Endothelial cell (in vitro differentiated cells): Measurements from ENCODE around the gene CERS2. TPM values are rescaled to one million over a fixed set of nuclear protein-coding genes. Genes with fewer than 3 reads are reported as not detected.

Source experiments
- DNase-seq: peaks from one replicate; pipeline ENCODE4 v3.0.0; 2021; ENCODE audit warnings: low spot score
- H3K27ac Mint-ChIP-seq: one replicate; pipeline ENCODE4 v1.8.0; 2021; ENCODE audit warnings: mixed read lengths, inconsistent platforms; ENCODE audit not compliant: unreplicated experiment
- H3K27me3 Mint-ChIP-seq: one replicate; pipeline ENCODE4 v1.8.0; 2021; ENCODE audit warnings: mild to moderate bottlenecking, moderate library complexity, mixed read lengths, inconsistent platforms; ENCODE audit not compliant: unreplicated experiment
- H3K36me3 Mint-ChIP-seq: one replicate; pipeline ENCODE4 v1.8.0; 2021; ENCODE audit warnings: mild to moderate bottlenecking, low read depth, mixed read lengths, inconsistent platforms; ENCODE audit not compliant: unreplicated experiment
- H3K4me1 Mint-ChIP-seq: one replicate; pipeline ENCODE4 v1.8.0; 2021; ENCODE audit warnings: mild to moderate bottlenecking, mixed read lengths, inconsistent platforms; ENCODE audit not compliant: unreplicated experiment
- H3K4me3 Mint-ChIP-seq: one replicate; pipeline ENCODE4 v1.8.0; 2021; ENCODE audit warnings: mild to moderate bottlenecking, mixed read lengths, inconsistent platforms; ENCODE audit not compliant: unreplicated experiment
- H3K9me3 Mint-ChIP-seq: one replicate; pipeline ENCODE4 v1.8.0; 2021; ENCODE audit warnings: mixed read lengths, inconsistent platforms; ENCODE audit not compliant: unreplicated experiment
- total RNA-seq: library from RNA; stranded (reverse); fragmentation: NEBNext Ultra II Directional; extraction: Animal tissue kit (Norgen Biotek cat#: 25700); gene quantifications from one replicate; pipeline ENCODE4 v1.2.1, GENCODE V29; 2021; ENCODE audit not compliant: unreplicated experiment
- TF ChIP-seq, protein P1 (sequence below): fragments of 200-600 bp; sonication (generic); IDR thresholded peaks from one replicate; pipeline ENCODE4 v1.5.0; 2021; ENCODE audit warnings: antibody characterized with exemption; ENCODE audit not compliant: unreplicated experiment

CERS2 gene
- total RNA-seq, 1 donor from 2014 or later, result 186 TPM

DNA sequence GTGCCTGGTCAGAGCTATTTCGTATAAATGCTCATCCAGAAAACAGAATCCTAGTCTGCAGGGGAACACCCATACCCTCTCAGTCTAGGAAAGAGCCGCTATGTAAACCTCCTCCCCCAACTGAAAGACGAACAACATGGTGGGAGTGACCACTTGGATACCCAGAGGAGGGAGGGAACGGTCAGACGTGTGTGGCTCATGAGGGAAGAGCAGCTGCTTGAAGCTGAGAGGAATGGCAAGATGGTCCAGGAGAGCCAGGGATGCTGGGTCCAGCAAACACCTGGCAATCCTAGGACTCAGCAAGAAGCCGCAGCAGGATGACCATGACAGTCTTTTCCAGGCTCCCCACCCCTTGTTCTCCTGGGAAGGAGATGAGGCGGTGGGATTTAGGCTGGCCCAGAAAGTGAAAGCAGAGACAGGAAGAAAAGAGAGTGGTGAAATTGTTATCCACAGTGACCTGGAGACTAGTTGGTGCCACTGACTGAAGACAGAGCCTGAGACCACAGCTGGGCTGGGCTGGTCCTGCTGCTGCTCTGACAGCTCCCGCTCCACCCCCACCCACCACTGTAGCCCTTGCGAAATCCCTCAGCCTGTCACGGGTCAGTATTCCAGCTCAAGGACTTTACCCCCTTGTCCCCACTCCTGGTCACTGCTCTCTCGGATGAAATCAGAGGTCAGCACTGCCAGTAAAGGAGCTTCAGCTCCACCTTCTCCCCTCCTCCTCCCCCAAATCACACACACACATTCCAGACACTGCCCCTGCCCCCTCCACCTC lies 3.6 kb downstream of the CERS2 start:
- no peak overlapping the region for H3K4me3 Mint-ChIP-seq
- TF ChIP-seq, protein P1, sequence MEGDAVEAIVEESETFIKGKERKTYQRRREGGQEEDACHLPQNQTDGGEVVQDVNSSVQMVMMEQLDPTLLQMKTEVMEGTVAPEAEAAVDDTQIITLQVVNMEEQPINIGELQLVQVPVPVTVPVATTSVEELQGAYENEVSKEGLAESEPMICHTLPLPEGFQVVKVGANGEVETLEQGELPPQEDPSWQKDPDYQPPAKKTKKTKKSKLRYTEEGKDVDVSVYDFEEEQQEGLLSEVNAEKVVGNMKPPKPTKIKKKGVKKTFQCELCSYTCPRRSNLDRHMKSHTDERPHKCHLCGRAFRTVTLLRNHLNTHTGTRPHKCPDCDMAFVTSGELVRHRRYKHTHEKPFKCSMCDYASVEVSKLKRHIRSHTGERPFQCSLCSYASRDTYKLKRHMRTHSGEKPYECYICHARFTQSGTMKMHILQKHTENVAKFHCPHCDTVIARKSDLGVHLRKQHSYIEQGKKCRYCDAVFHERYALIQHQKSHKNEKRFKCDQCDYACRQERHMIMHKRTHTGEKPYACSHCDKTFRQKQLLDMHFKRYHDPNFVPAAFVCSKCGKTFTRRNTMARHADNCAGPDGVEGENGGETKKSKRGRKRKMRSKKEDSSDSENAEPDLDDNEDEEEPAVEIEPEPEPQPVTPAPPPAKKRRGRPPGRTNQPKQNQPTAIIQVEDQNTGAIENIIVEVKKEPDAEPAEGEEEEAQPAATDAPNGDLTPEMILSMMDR, result no peak
- peaks cover 36% of the 10 kb centered on the region for H3K4me1 Mint-ChIP-seq
- no peaks in the 10 kb centered on the region for H3K9me3 Mint-ChIP-seq
- peaks cover 32% of the 10 kb centered on the region for H3K36me3 Mint-ChIP-seq
- no peak for DNase-seq
- H3K27ac Mint-ChIP-seq, result no peak overlapping the region
- peaks cover 22% of the 10 kb centered on the region for H3K27me3 Mint-ChIP-seq

DNA sequence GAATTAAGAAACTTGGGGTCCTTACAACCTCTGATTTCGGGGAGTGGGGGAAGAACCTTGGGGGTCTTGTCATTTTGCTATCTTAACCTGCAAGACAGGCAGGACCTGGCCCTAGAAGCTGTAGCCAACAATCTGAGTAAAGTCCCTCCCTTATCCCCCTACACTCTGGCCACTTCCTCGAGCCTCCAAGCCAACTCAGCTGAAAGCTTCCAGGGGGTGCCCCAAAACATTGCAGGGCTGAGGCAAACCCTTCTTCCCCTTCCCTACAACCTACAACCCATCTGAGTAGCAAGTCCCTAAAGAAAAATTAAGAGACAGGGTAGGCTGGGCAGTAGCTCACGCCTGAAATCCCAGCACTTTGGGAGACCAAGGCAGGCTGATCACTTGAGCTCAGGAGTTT lies 5.0 kb downstream of the CERS2 start:
- Mint-ChIP-seq H3K4me3 (no peak overlapping the region), H3K4me1 (peaks cover 34% of the 10 kb centered on the region), H3K36me3 (peaks cover 39% of the 10 kb centered on the region), H3K27ac (no peak overlapping the region), H3K9me3 (no peaks in the 10 kb centered on the region), H3K27me3 (peaks cover 20% of the 10 kb centered on the region)
- TF ChIP-seq, protein P1, result no peak
- no peak for DNase-seq

DNA sequence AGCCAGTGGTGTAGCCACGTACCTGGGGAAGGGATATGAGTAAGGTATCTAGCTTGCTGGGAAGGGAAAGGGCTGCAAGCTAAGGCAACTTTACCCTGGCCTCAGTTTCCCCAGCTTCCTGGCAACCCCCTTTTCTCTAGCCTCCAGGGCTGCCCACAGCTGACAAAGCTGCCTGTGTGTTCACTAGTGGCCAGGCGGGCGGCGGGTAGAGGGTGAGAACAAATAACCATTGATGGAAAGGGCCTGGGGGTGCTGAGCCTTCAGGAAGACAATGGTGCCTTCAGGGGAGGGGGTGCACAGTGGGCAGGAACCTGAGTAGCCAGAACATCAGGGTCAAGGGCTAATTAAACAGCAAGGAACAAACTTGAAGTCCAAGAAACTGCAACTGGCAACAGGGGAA lies 6.1 kb downstream of the CERS2 start:
- peak overlapping the region; percentile 35 for H3K4me3 Mint-ChIP-seq
- H3K4me1 Mint-ChIP-seq, result peaks cover 45% of the 10 kb centered on the region
- H3K36me3 Mint-ChIP-seq, result peaks cover 49% of the 10 kb centered on the region
- DNase-seq, result no peak
- H3K27ac Mint-ChIP-seq, result no peak overlapping the region
- no peaks in the 10 kb centered on the region for H3K9me3 Mint-ChIP-seq
- H3K27me3 Mint-ChIP-seq, result peaks cover 20% of the 10 kb centered on the region
- TF ChIP-seq, protein P1, result no peak

DNA sequence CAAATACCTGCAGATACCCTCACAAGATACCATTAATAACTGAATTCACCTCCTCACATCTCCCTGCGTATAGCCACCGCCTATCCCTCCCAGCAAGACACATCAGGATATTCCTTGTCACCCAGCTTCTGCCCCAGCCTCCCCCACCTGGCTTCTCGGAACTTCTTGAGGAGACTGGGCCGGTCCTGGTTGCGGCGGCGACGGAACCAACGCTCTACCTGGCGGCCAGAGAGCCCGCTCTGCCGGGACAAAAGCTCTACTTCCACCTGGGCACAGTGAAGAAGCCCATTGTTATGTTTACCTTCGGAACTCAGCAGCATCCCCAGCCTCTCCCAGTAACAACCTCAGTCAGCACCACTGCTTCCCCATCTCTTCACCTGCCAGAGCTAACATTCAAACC lies 6.7 kb downstream of the CERS2 start:
- Mint-ChIP-seq H3K4me1 (peaks cover 46% of the 10 kb centered on the region), H3K4me3 (peak overlapping the region; percentile 57), H3K9me3 (no peaks in the 10 kb centered on the region), H3K36me3 (peaks cover 54% of the 10 kb centered on the region), H3K27ac (peak overlapping the region; percentile 42), H3K27me3 (peaks cover 18% of the 10 kb centered on the region)
- DNase-seq, result no peak
- TF ChIP-seq, protein P1, result no peak

DNA sequence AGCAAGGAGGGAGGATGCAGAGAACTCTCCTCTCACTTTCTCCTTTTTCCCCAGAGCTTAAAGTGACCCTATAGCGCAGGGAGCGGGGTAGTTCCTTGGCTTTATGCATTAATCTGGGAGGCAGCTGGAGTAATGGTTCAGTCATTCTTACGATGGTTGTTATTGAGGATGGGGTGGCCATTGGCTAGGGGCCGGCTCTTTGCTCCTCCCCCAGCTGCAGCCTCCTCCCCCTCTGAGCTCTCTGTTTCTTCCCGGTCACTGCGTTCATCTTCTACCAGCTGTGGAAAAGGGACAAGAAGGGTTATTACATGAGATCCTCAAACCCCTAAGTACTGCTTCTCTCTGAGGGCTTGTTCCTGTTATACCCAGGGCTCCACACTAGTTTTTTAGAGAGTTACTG lies 8.6 kb downstream of the CERS2 start:
- no peaks in the 10 kb centered on the region for H3K9me3 Mint-ChIP-seq
- TF ChIP-seq, protein P1, result no peak
- H3K4me3 Mint-ChIP-seq, result no peak overlapping the region

More for the DNA sequence above, 8.6 kb downstream of the CERS2 start:
- H3K27me3 Mint-ChIP-seq, result peaks cover 15% of the 10 kb centered on the region
- DNase-seq, result no peak
- H3K27ac Mint-ChIP-seq, result no peak overlapping the region
- peaks cover 39% of the 10 kb centered on the region for H3K4me1 Mint-ChIP-seq
- peaks cover 59% of the 10 kb centered on the region for H3K36me3 Mint-ChIP-seq
